Caco-2 (cell line): ENCODE measurements around the gene WNT5B. TPM values are rescaled to one million over a fixed set of nuclear protein-coding genes. Genes with fewer than 3 reads are reported as not detected.
A peak's percentile ranks its signal among the peaks of the same experiment; 100 is the strongest.

Experiments used
- BruUV-seq: library from RNA; stranded (reverse); fragments of 400-500 nt; replicated peaks from 2 replicates; lab custom pipeline; 2021; lab: Mats Ljungman, UMichigan
- CTCF ChIA-PET: fragments of 300-600 bp; sonication (Branson Sonifier 250); formaldehyde crosslinking; loops from one replicate; lab custom pipeline; 2022; ENCODE audit warnings: antibody characterized with exemption; lab: Charles Lee
- POLR2A ChIA-PET: fragments of 300-600 bp; sonication (Branson Sonifier 250); formaldehyde crosslinking; loops from one replicate; lab custom pipeline; 2022; ENCODE audit warnings: antibody characterized with exemption; lab: Charles Lee
- DNase-seq, 2 experiments: peaks; one replicate each; pipeline versions ENCODE4 v3.0.0 to v3.0.0-alpha.2; 2020 to 2022
- H3K27me3 ChIP-seq: replicated peaks from 2 replicates; pipeline ENCODE4 v1.6.0; 2011; ENCODE audit warnings: low read length; ENCODE audit not compliant: control insufficient read depth, insufficient read depth
- H3K36me3 ChIP-seq: 2 replicates; pipeline ENCODE4 v1.5.1; 2011; ENCODE audit warnings: low read length; ENCODE audit not compliant: control insufficient read depth, insufficient read depth
- H3K4me1 ChIP-seq: fragments of 250-450 bp; sonication (Bioruptor Pico); 2 replicates; pipeline ENCODE4 v1.5.1; 2020; ENCODE audit warnings: mild to moderate bottlenecking
- H3K4me3 ChIP-seq: 2 replicates; pipeline ENCODE4 v1.5.1; 2011; ENCODE audit warnings: low read depth, mild to moderate bottlenecking, control low read depth, low read length
- H3K9me3 ChIP-seq: fragments of 250-450 bp; sonication (Bioruptor Pico); 2 replicates; pipeline ENCODE4 v1.5.1; 2020; ENCODE audit warnings: mild to moderate bottlenecking, moderate library complexity
- H3K27ac Mint-ChIP-seq: one replicate; pipeline ENCODE4 v1.8.0; 2022; ENCODE audit warnings: mixed read lengths; ENCODE audit not compliant: unreplicated experiment
- H3K27me3 Mint-ChIP-seq: one replicate; pipeline ENCODE4 v1.8.0; 2022; ENCODE audit warnings: mixed read lengths; ENCODE audit not compliant: insufficient read depth, unreplicated experiment
- H3K36me3 Mint-ChIP-seq: one replicate; pipeline ENCODE4 v1.8.0; 2022; ENCODE audit warnings: mild to moderate bottlenecking, mixed read lengths; ENCODE audit not compliant: insufficient read depth, unreplicated experiment
- H3K4me1 Mint-ChIP-seq: one replicate; pipeline ENCODE4 v1.8.0; 2022; ENCODE audit warnings: low read depth, mixed read lengths; ENCODE audit not compliant: unreplicated experiment
- H3K4me3 Mint-ChIP-seq: one replicate; pipeline ENCODE4 v1.8.0; 2022; ENCODE audit warnings: mild to moderate bottlenecking, moderate library complexity, mixed read lengths; ENCODE audit not compliant: unreplicated experiment
- H3K9me3 Mint-ChIP-seq: one replicate; pipeline ENCODE4 v1.8.0; 2022; ENCODE audit warnings: mixed read lengths; ENCODE audit not compliant: unreplicated experiment
- CTCF ChIP-seq, 2 experiments: fragments of 200-600 bp in 1 of 2; IDR thresholded peaks; 1 replicate in 1 of 2; 2 replicates in 1 of 2; pipeline versions ENCODE4 v1.5.1 to v1.8.0; 2011 to 2022; ENCODE audit warnings: antibody characterized with exemption in 1 of 2, control low read depth in 1 of 2, inconsistent platforms in 1 of 2, low read depth in 1 of 2, low read length in 1 of 2, mild to moderate bottlenecking in 1 of 2, moderate library complexity in 1 of 2; ENCODE audit not compliant: insufficient read depth in 1 of 2, severe bottlenecking in 1 of 2, unreplicated experiment in 1 of 2
- intact Hi-C: fragments of 100-400 bp; cut with micrococcal nuclease; formaldehyde crosslinking; loops from one replicate; pipeline ENCODE4 v1.10.0; 2022; ENCODE audit not compliant: unreplicated experiment
- total RNA-seq: library from RNA; stranded (reverse); gene quantifications from 2 replicates; pipeline ENCODE4 v1.2.3, GENCODE V29; 2022

Gene WNT5B
- total RNA-seq, 1 experiment from 2014 or later: 6.9 TPM

- Mint-ChIP-seq H3K9me3 (no peaks in the 10 kb centered on the region), H3K4me1 (peaks cover 17% of the 10 kb centered on the region), H3K27me3 (no peaks in the 10 kb centered on the region), H3K36me3 (peaks cover 15% of the 10 kb centered on the region), H3K27ac (no peak overlapping the region), H3K4me3 (no peak overlapping the region)
- no peak overlapping the region for H3K4me3 ChIP-seq
- no peaks in the 10 kb centered on the region for H3K36me3 ChIP-seq
- H3K27me3 ChIP-seq: no peaks in the 10 kb centered on the region
- intact Hi-C loops: no loop called here
- no TSS peak for BruUV-seq
- ChIA-PET POLR2A (no interaction called here), CTCF (no interaction called here)
- peak in 1 of 2 experiments; percentile 29 for DNase-seq
- peaks cover 24% of the 10 kb centered on the region for H3K4me1 ChIP-seq
- no peaks in the 10 kb centered on the region for H3K9me3 ChIP-seq
- no peak for TF ChIP-seq CTCF (IDR thresholded peaks at IDR 0.05; ENCODE audit: insufficient read depth in 1 of 2, low read depth in 1 of 2, low read length in 1 of 2, severe bottlenecking in 1 of 2, unreplicated experiment in 1 of 2)
Measured at GRCh38 chr12:1666215-1666614, 37.2 kb downstream of the WNT5B start.

- no peaks in the 10 kb centered on the region for H3K27me3 Mint-ChIP-seq
- no peak overlapping the region for H3K27ac Mint-ChIP-seq
- Histone ChIP-seq H3K4me1 (peaks cover 28% of the 10 kb centered on the region), H3K4me3 (no peak overlapping the region), H3K36me3 (no peaks in the 10 kb centered on the region), H3K27me3 (no peaks in the 10 kb centered on the region), H3K9me3 (no peaks in the 10 kb centered on the region)
- BruUV-seq: no TSS peak
- no peak for DNase-seq
- no peaks in the 10 kb centered on the region for H3K9me3 Mint-ChIP-seq
- CTCF ChIA-PET: no interaction called here
- H3K4me1 Mint-ChIP-seq: peaks cover 22% of the 10 kb centered on the region
- intact Hi-C loops: no loop called here
- POLR2A ChIA-PET: no interaction called here
- H3K4me3 Mint-ChIP-seq: no peak overlapping the region
- no peak for TF ChIP-seq CTCF (IDR thresholded peaks at IDR 0.05; ENCODE audit: insufficient read depth in 1 of 2, low read depth in 1 of 2, low read length in 1 of 2, severe bottlenecking in 1 of 2, unreplicated experiment in 1 of 2)
- H3K36me3 Mint-ChIP-seq: peaks cover 11% of the 10 kb centered on the region
Measured at GRCh38 chr12:1666685-1667162, 37.7 kb downstream of the WNT5B start.

- intact Hi-C loops: no loop called here
- Histone ChIP-seq H3K4me1 (peaks cover 28% of the 10 kb centered on the region), H3K27me3 (no peaks in the 10 kb centered on the region), H3K4me3 (no peak overlapping the region), H3K9me3 (no peaks in the 10 kb centered on the region), H3K36me3 (no peaks in the 10 kb centered on the region)
- no TSS peak for BruUV-seq
- ChIA-PET CTCF (interaction anchor here (0.7 to 2.2 kb wide), 2 partner anchors 16 to 271 kb away, joined by 3 to 12 read pairs; no protein-coding TSS in a partner anchor), POLR2A (interaction anchor here (2.3 kb wide), 1 partner anchor 22 kb away, joined by 25 read pairs; the partner anchor contains the start of gene ADIPOR2)
- no peak for DNase-seq
- H3K9me3 Mint-ChIP-seq: no peaks in the 10 kb centered on the region
- no peaks in the 10 kb centered on the region for H3K36me3 Mint-ChIP-seq
- peaks cover 22% of the 10 kb centered on the region for H3K4me1 Mint-ChIP-seq
- H3K27me3 Mint-ChIP-seq: no peaks in the 10 kb centered on the region
- no peak for TF ChIP-seq CTCF (IDR thresholded peaks at IDR 0.05; ENCODE audit: insufficient read depth in 1 of 2, low read depth in 1 of 2, low read length in 1 of 2, severe bottlenecking in 1 of 2, unreplicated experiment in 1 of 2)
- no peak overlapping the region for H3K4me3 Mint-ChIP-seq
- H3K27ac Mint-ChIP-seq: peak overlapping the region; percentile 46
Measured at GRCh38 chr12:1668833-1669543, 40.0 kb downstream of the WNT5B start.
